Activated B cell treated with CpG ODN at 0.5 μM for 24 hours (primary cell): ENCODE measurements around the gene TBL3. TPM values are rescaled to one million over a fixed set of nuclear protein-coding genes. Genes with fewer than 3 reads are reported as not detected.

Experiments
- ATAC-seq: fragments of 200-7000 bp; cut with Tn5 transposase; one replicate; pipeline ENCODE4 v1.10.0; 2021; ENCODE audit warnings: low read depth, mild to moderate bottlenecking, moderate library complexity
- CTCF ChIA-PET: fragments of 350-600 bp; sonication (Branson Sonifier 250); formaldehyde crosslinking; loops from one replicate; lab custom pipeline; 2021; ENCODE audit warnings: antibody characterized with exemption; lab: Charles Lee
- POLR2A ChIA-PET: fragments of 350-600 bp; sonication (Branson Sonifier 250); formaldehyde crosslinking; loops from one replicate; lab custom pipeline; 2021; ENCODE audit warnings: antibody characterized with exemption; lab: Charles Lee
- DNase-seq: peaks from one replicate; pipeline ENCODE4 v3.0.0; 2022
- H3K27ac Mint-ChIP-seq: one replicate; pipeline ENCODE4 v1.8.0; 2020; ENCODE audit warnings: mixed read lengths
- H3K27me3 Mint-ChIP-seq: one replicate; pipeline ENCODE4 v1.8.0; 2021; ENCODE audit warnings: mixed read lengths
- H3K36me3 Mint-ChIP-seq: one replicate; pipeline ENCODE4 v1.8.0; 2021; ENCODE audit warnings: low read depth, mixed read lengths
- H3K4me1 Mint-ChIP-seq: one replicate; pipeline ENCODE4 v1.8.0; 2021; ENCODE audit warnings: mixed read lengths
- H3K4me3 Mint-ChIP-seq: one replicate; pipeline ENCODE4 v1.8.0; 2020; ENCODE audit warnings: mild to moderate bottlenecking, mixed read lengths
- H3K9me3 Mint-ChIP-seq: one replicate; pipeline ENCODE4 v1.8.0; 2020; ENCODE audit warnings: mixed read lengths
- CTCF ChIP-seq: fragments of 200-600 bp; IDR thresholded peaks from one replicate; pipeline ENCODE4 v1.8.0; 2022; ENCODE audit warnings: antibody characterized with exemption, mild to moderate bottlenecking
- intact Hi-C: fragments of 100-400 bp; cut with micrococcal nuclease; formaldehyde crosslinking; loops from one replicate; pipeline ENCODE4 v1.15.1; 2024
- total RNA-seq: library from RNA; stranded (reverse); gene quantifications from 2 replicates; pipeline ENCODE4 v1.2.3, GENCODE V29; 2022

TBL3 gene
- total RNA-seq, 1 donor from 2014 or later: 44.2 TPM

GRCh38 chr16:1968146-1968953 lies 3.5 kb upstream of the TBL3 start:
- ChIA-PET POLR2A (interaction anchor here (0.9 to 1.6 kb wide), 3 partner anchors 8 to 23 kb away, joined by 3 to 5 read pairs (median 3); partner anchors contain the start of gene SYNGR3), CTCF (no interaction called here)
- TF ChIP-seq CTCF: no peak
- Mint-ChIP-seq H3K27me3 (no peaks in the 10 kb centered on the region), H3K36me3 (peaks cover 19% of the 10 kb centered on the region), H3K9me3 (no peaks in the 10 kb centered on the region), H3K27ac (no peak overlapping the region), H3K4me3 (no peak overlapping the region), H3K4me1 (peaks cover 37% of the 10 kb centered on the region)
- ATAC-seq (no peak), DNase-seq (no peak)
- intact Hi-C loops: loop anchor here (10.0 kb wide), 1 partner anchor 1186 kb away; no protein-coding TSS in a partner anchor

- ChIA-PET CTCF (no interaction called here), POLR2A (interaction anchor here (1.2 to 2.8 kb wide), 12 partner anchors 9 to 701 kb away, joined by 3 to 58 read pairs (median 10); partner anchors contain the start of genes GFER, MSRB1, NDUFB10 and NOXO1)
- Mint-ChIP-seq H3K27me3 (no peaks in the 10 kb centered on the region), H3K4me3 (peak overlapping the region; percentile 93), H3K27ac (peak overlapping the region; percentile 97), H3K9me3 (no peaks in the 10 kb centered on the region), H3K36me3 (peaks cover 34% of the 10 kb centered on the region), H3K4me1 (peaks cover 23% of the 10 kb centered on the region)
- intact Hi-C loops: loop anchor here (1.0 to 5.0 kb wide), 2 partner anchors 8 to 190 kb away; partner anchors contain the start of genes NUBP2, RPS2 and SPSB3
- TF ChIP-seq CTCF: no peak
- ATAC-seq (no peak), DNase-seq (no peak)
Measured at GRCh38 chr16:1972490-1972877, 631 bp downstream of the TBL3 start.

- intact Hi-C loops: loop anchor here (5.0 kb wide), 1 partner anchor 191 kb away; the partner anchor contains the start of genes NUBP2 and SPSB3
- ChIA-PET CTCF (no interaction called here), POLR2A (interaction anchor here (1.4 to 1.8 kb wide), 3 partner anchors 9 to 17 kb away, joined by 3 to 9 read pairs (median 5); partner anchors contain the start of genes GFER and RPS2)
- no peak overlapping the region for H3K4me3 Mint-ChIP-seq
- peaks cover 40% of the 10 kb centered on the region for H3K36me3 Mint-ChIP-seq
- H3K27me3 Mint-ChIP-seq: no peaks in the 10 kb centered on the region
- TF ChIP-seq CTCF: no peak
- H3K4me1 Mint-ChIP-seq: peaks cover 23% of the 10 kb centered on the region
- ATAC-seq (no peak), DNase-seq (no peak)
- H3K9me3 Mint-ChIP-seq: no peaks in the 10 kb centered on the region
- H3K27ac Mint-ChIP-seq: no peak overlapping the region
Measured at GRCh38 chr16:1973461-1974156, 1.8 kb downstream of the TBL3 start.

GRCh38 chr16:1974157-1975070 lies 2.6 kb downstream of the TBL3 start:
- Mint-ChIP-seq H3K27me3 (no peaks in the 10 kb centered on the region), H3K27ac (no peak overlapping the region), H3K4me1 (peaks cover 23% of the 10 kb centered on the region), H3K4me3 (no peak overlapping the region), H3K36me3 (peaks cover 41% of the 10 kb centered on the region), H3K9me3 (no peaks in the 10 kb centered on the region)
- ChIA-PET CTCF (no interaction called here), POLR2A (interaction anchor here (1.0 to 1.8 kb wide), 4 partner anchors 9 to 17 kb away, joined by 3 to 9 read pairs (median 4); partner anchors contain the start of genes GFER and RPS2)
- TF ChIP-seq CTCF: no peak
- intact Hi-C loops: loop anchor here (5.0 kb wide), 1 partner anchor 192 kb away; the partner anchor contains the start of genes NUBP2 and SPSB3
- DNase-seq (no peak), ATAC-seq (no peak)
